Raji (cell line): ENCODE results near the gene CDC42BPG.

Source experiments
- POLR2A ChIP-seq: IDR thresholded peaks from 2 replicates; pipeline ENCODE4 v1.6.1; 2011; ENCODE audit warnings: low read depth, low read length, control low read depth; ENCODE audit not compliant: insufficient read depth

The CDC42BPG gene

GRCh38 chr11:64844330-64845128 lies at the start of gene CDC42BPG:
TSS of gene CDC42BPG (minus strand) at chr11:64844653. CDS start at chr11:64844569, 84 bp downstream.
- peak; percentile 47; the same call in 1 of the 2 replicates for TF ChIP-seq POLR2A

- no peak for TF ChIP-seq POLR2A
These were observed 49.0 kb upstream of the CDC42BPG start for GRCh38 chr11:64893194-64894069.

GRCh38 chr11:64892838-64893193 lies 48.4 kb upstream of the CDC42BPG start:
- no peak for TF ChIP-seq POLR2A

- TF ChIP-seq POLR2A = no peak
These were observed 48.0 kb upstream of the CDC42BPG start for GRCh38 chr11:64892411-64892831.

- TF ChIP-seq POLR2A = no peak
These were observed 47.4 kb upstream of the CDC42BPG start for GRCh38 chr11:64891880-64892279.

GRCh38 chr11:64891215-64891848 lies 46.9 kb upstream of the CDC42BPG start:
- no peak for TF ChIP-seq POLR2A

- no peak for TF ChIP-seq POLR2A
These were observed 46.1 kb upstream of the CDC42BPG start for GRCh38 chr11:64890522-64890939.

GRCh38 chr11:64888729-64889511 lies 44.5 kb upstream of the CDC42BPG start:
- no peak for TF ChIP-seq POLR2A

- no peak for TF ChIP-seq POLR2A
These were observed 43.9 kb upstream of the CDC42BPG start for GRCh38 chr11:64888406-64888728.

- peak; percentile 41; the same call in 1 of the 2 replicates for TF ChIP-seq POLR2A
These were observed 43.4 kb upstream of the CDC42BPG start for GRCh38 chr11:64887757-64888405.

GRCh38 chr11:64887234-64887756 lies 42.8 kb upstream of the CDC42BPG start:
- no peak for TF ChIP-seq POLR2A

- no peak for TF ChIP-seq POLR2A
These were observed 41.2 kb upstream of the CDC42BPG start for GRCh38 chr11:64885367-64886286.

- no peak for TF ChIP-seq POLR2A
These were observed 39.6 kb upstream of the CDC42BPG start for GRCh38 chr11:64884019-64884418.

GRCh38 chr11:64883575-64883974 lies 39.1 kb upstream of the CDC42BPG start:
- no peak for TF ChIP-seq POLR2A

- no peak for TF ChIP-seq POLR2A
These were observed 37.8 kb upstream of the CDC42BPG start for GRCh38 chr11:64882243-64882642.
